ENCODE data around the gene NSG1. TPM values are rescaled to one million over a fixed set of nuclear protein-coding genes. Genes with fewer than 3 reads are reported as not detected.

The NSG1 gene
- total RNA-seq, 2 experiments from 2014 or later = 4.1 to 5.3 TPM

- intact Hi-C loops (cut with DNase I, micrococcal nuclease) = no loop called here
- Mint-ChIP-seq H3K4me3 (no peak overlapping the region), H3K4me1 (peaks cover 8% of the 10 kb centered on the region), H3K27ac (no peak overlapping the region), H3K27me3 (peaks cover 9% of the 10 kb centered on the region), H3K36me3 (ENCODE audit: low read depth) (no peaks in the 10 kb centered on the region), H3K9me3 (ENCODE audit: low read depth) (no peaks in the 10 kb centered on the region)
- ATAC-seq (no peak), DNase-seq (no peak)
- ChIA-PET POLR2A (no interaction called here), CTCF (interaction anchor here (0.6 kb wide), 1 partner anchor 41 kb away, joined by 3 read pairs; no protein-coding TSS in a partner anchor)
Observed at GRCh38 chr4:4390515-4391240, 3.8 kb downstream of the NSG1 start.

GRCh38 chr4:4391866-4392265, 5.0 kb downstream of the NSG1 start:
- Mint-ChIP-seq H3K27ac (no peak overlapping the region), H3K27me3 (peaks cover 5% of the 10 kb centered on the region), H3K36me3 (ENCODE audit: low read depth) (peaks cover 1% of the 10 kb centered on the region), H3K4me3 (no peak overlapping the region), H3K9me3 (ENCODE audit: low read depth) (no peaks in the 10 kb centered on the region), H3K4me1 (peaks cover 5% of the 10 kb centered on the region)
- ATAC-seq (no peak), DNase-seq (no peak)
- intact Hi-C loops (cut with DNase I, micrococcal nuclease) = no loop called here
- POLR2A ChIA-PET = no interaction called here
- CTCF ChIA-PET = no interaction called here

- Mint-ChIP-seq H3K4me3 (no peak overlapping the region), H3K4me1 (peaks cover 5% of the 10 kb centered on the region), H3K9me3 (ENCODE audit: low read depth) (no peaks in the 10 kb centered on the region), H3K27me3 (peaks cover 5% of the 10 kb centered on the region), H3K27ac (no peak overlapping the region), H3K36me3 (ENCODE audit: low read depth) (peaks cover 3% of the 10 kb centered on the region)
- no peak for ATAC-seq
- CTCF ChIA-PET = no interaction called here
- DNase-seq = no peak
- POLR2A ChIA-PET = no interaction called here
- intact Hi-C loops (cut with DNase I, micrococcal nuclease) = no loop called here
Observed at GRCh38 chr4:4392501-4393183, 5.7 kb downstream of the NSG1 start.

GRCh38 chr4:4394644-4395043, 7.7 kb downstream of the NSG1 start:
- no peak overlapping the region for H3K27ac Mint-ChIP-seq
- no peaks in the 10 kb centered on the region for H3K9me3 Mint-ChIP-seq (ENCODE audit: low read depth)
- H3K4me3 Mint-ChIP-seq = no peak overlapping the region
- no peaks in the 10 kb centered on the region for H3K4me1 Mint-ChIP-seq
- POLR2A ChIA-PET = no interaction called here
- ATAC-seq = no peak
- DNase-seq = no peak
- intact Hi-C loops (cut with DNase I, micrococcal nuclease) = no loop called here
- peaks cover 3% of the 10 kb centered on the region for H3K36me3 Mint-ChIP-seq (ENCODE audit: low read depth)
- no peaks in the 10 kb centered on the region for H3K27me3 Mint-ChIP-seq
- CTCF ChIA-PET = interaction anchor here (1.0 kb wide), 1 partner anchor 36 kb away, joined by 3 read pairs; no protein-coding TSS in a partner anchor

GRCh38 chr4:4395371-4395770, 8.5 kb downstream of the NSG1 start:
- Mint-ChIP-seq H3K9me3 (ENCODE audit: low read depth) (no peaks in the 10 kb centered on the region), H3K27me3 (no peaks in the 10 kb centered on the region), H3K4me1 (no peaks in the 10 kb centered on the region), H3K36me3 (ENCODE audit: low read depth) (peaks cover 3% of the 10 kb centered on the region), H3K4me3 (no peak overlapping the region), H3K27ac (no peak overlapping the region)
- DNase-seq (no peak), ATAC-seq (no peak)
- POLR2A ChIA-PET = no interaction called here
- CTCF ChIA-PET = interaction anchor here (0.9 to 1.0 kb wide), 3 partner anchors 8 to 35 kb away, joined by 3 to 5 read pairs (median 3); no protein-coding TSS in a partner anchor
- intact Hi-C loops (cut with DNase I, micrococcal nuclease) = no loop called here

- Mint-ChIP-seq H3K36me3 (ENCODE audit: low read depth) (peaks cover 3% of the 10 kb centered on the region), H3K4me1 (no peaks in the 10 kb centered on the region), H3K9me3 (ENCODE audit: low read depth) (no peaks in the 10 kb centered on the region), H3K27ac (no peak overlapping the region), H3K4me3 (no peak overlapping the region), H3K27me3 (no peaks in the 10 kb centered on the region)
- ChIA-PET CTCF (interaction anchor here (0.6 to 1.0 kb wide), 4 partner anchors 8 to 34 kb away, joined by 3 to 5 read pairs (median 3); no protein-coding TSS in a partner anchor), POLR2A (no interaction called here)
- ATAC-seq (no peak), DNase-seq (no peak)
- intact Hi-C loops (cut with DNase I, micrococcal nuclease) = no loop called here
Observed at GRCh38 chr4:4395849-4396627, 9.1 kb downstream of the NSG1 start.

- Mint-ChIP-seq H3K36me3 (ENCODE audit: low read depth) (peaks cover 3% of the 10 kb centered on the region), H3K27me3 (no peaks in the 10 kb centered on the region), H3K4me1 (no peaks in the 10 kb centered on the region), H3K4me3 (no peak overlapping the region), H3K27ac (no peak overlapping the region), H3K9me3 (ENCODE audit: low read depth) (no peaks in the 10 kb centered on the region)
- CTCF ChIA-PET = interaction anchor here (0.6 kb wide), 1 partner anchor 33 kb away, joined by 3 read pairs; no protein-coding TSS in a partner anchor
- POLR2A ChIA-PET = no interaction called here
- intact Hi-C loops (cut with DNase I, micrococcal nuclease) = no loop called here
- ATAC-seq (no peak), DNase-seq (no peak)
Observed at GRCh38 chr4:4396628-4397440, 9.9 kb downstream of the NSG1 start.

- peaks cover 3% of the 10 kb centered on the region for H3K36me3 Mint-ChIP-seq (ENCODE audit: low read depth)
- no peak overlapping the region for H3K27ac Mint-ChIP-seq
- DNase-seq (no peak), ATAC-seq (no peak)
- no peaks in the 10 kb centered on the region for H3K4me1 Mint-ChIP-seq
- H3K4me3 Mint-ChIP-seq = no peak overlapping the region
- H3K9me3 Mint-ChIP-seq (ENCODE audit: low read depth) = no peaks in the 10 kb centered on the region
- ChIA-PET CTCF (no interaction called here), POLR2A (no interaction called here)
- intact Hi-C loops (cut with DNase I, micrococcal nuclease) = no loop called here
- no peaks in the 10 kb centered on the region for H3K27me3 Mint-ChIP-seq
Observed at GRCh38 chr4:4397441-4397819, 10.5 kb downstream of the NSG1 start.

GRCh38 chr4:4398430-4398829, 11.5 kb downstream of the NSG1 start:
- H3K4me3 Mint-ChIP-seq = no peak overlapping the region
- no peak overlapping the region for H3K27ac Mint-ChIP-seq
- H3K4me1 Mint-ChIP-seq = no peaks in the 10 kb centered on the region
- ATAC-seq = no peak
- no peaks in the 10 kb centered on the region for H3K9me3 Mint-ChIP-seq (ENCODE audit: low read depth)
- DNase-seq = no peak
- H3K36me3 Mint-ChIP-seq (ENCODE audit: low read depth) = peaks cover 3% of the 10 kb centered on the region
- no peaks in the 10 kb centered on the region for H3K27me3 Mint-ChIP-seq
- intact Hi-C loops (cut with DNase I, micrococcal nuclease) = no loop called here
- POLR2A ChIA-PET = no interaction called here
- CTCF ChIA-PET = interaction anchor here (0.6 kb wide), 1 partner anchor 629 kb away, joined by 3 read pairs; no protein-coding TSS in a partner anchor

GRCh38 chr4:4401036-4401435, 14.1 kb downstream of the NSG1 start:
- ATAC-seq = no peak
- ChIA-PET POLR2A (no interaction called here), CTCF (no interaction called here)
- Mint-ChIP-seq H3K27ac (no peak overlapping the region), H3K9me3 (ENCODE audit: low read depth) (no peaks in the 10 kb centered on the region), H3K27me3 (no peaks in the 10 kb centered on the region), H3K36me3 (ENCODE audit: low read depth) (peaks cover 3% of the 10 kb centered on the region), H3K4me3 (no peak overlapping the region), H3K4me1 (no peaks in the 10 kb centered on the region)
- intact Hi-C loops (cut with DNase I, micrococcal nuclease) = no loop called here
- no peak for DNase-seq

GRCh38 chr4:4402966-4403365, 16.1 kb downstream of the NSG1 start:
- no peak for DNase-seq
- intact Hi-C loops (cut with DNase I, micrococcal nuclease) = no loop called here
- H3K9me3 Mint-ChIP-seq (ENCODE audit: low read depth) = no peaks in the 10 kb centered on the region
- H3K4me1 Mint-ChIP-seq = no peaks in the 10 kb centered on the region
- no peaks in the 10 kb centered on the region for H3K36me3 Mint-ChIP-seq (ENCODE audit: low read depth)
- no peak overlapping the region for H3K27ac Mint-ChIP-seq
- ATAC-seq = no peak
- no peaks in the 10 kb centered on the region for H3K27me3 Mint-ChIP-seq
- POLR2A ChIA-PET = no interaction called here
- CTCF ChIA-PET = no interaction called here
- H3K4me3 Mint-ChIP-seq = no peak overlapping the region
